Measurements from ENCODE around the gene FNBP1L. TPM values are rescaled to one million over a fixed set of nuclear protein-coding genes. Genes with fewer than 3 reads are reported as not detected.

Gene FNBP1L
- 25.7 and 29.7 TPM in 2 replicates for total RNA-seq

DNA sequence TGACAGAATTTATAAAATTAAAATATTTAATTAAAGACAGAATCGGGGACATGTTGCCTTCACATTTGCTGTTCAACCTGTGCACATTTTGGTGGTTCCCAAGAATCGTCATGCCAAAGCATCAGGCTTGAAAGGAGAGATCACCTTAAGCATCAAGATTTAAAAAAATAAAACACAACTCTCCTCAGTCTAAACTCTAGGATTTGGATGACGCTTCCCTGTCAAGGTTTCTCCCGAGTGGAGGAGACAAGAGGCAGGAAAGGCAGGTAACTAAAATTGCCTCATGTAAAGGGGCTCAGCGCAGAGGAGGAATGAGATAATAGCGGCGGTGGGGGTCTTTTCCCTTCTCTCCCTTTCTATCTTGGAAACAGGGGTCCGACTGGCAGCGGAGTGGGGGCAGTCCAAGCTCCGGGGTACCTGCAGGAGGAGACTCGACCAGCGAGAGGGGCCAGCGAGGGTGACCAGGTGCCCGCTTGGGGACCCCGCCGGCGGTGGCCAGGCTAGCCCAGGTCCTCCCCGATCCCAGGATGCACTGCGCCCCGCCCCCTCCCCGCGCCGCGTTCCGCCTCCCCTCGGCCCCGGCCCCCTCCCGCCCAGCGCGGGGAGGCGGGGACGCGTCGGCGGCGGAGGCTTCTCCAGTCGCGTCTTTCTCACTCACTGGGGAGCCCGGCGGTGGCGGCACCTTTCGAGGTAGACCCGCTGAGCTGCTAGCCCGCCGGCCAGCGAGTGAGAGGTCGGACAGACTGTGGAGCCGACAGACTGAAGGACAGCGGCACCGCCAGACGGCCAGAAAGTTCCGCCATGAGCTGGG, at the start of gene FNBP1L:
Gene FNBP1L (plus strand): TSS at position 638 of the 811 bp plus-strand sequence. CDS start 164 bp downstream, at position 802.
- peak within 1 kb of the TSS; percentile 97 for H3K4me3 ChIP-seq (ENCODE audit: low read depth, low read length)
- no peak for TF ChIP-seq CTCF (IDR thresholded peaks at IDR 0.05; ENCODE audit: insufficient read depth, low read length, severe bottlenecking)
- no peak for FAIRE-seq
- DNase-seq (ENCODE audit: low read depth): peak; percentile 41
- H3K36me3 ChIP-seq (ENCODE audit: control insufficient read depth, insufficient read depth, low read length): no peaks in the 10 kb centered on the region
- H3K27me3 ChIP-seq (ENCODE audit: control insufficient read depth, insufficient read depth, low read length): no peaks in the 10 kb centered on the region

DNA sequence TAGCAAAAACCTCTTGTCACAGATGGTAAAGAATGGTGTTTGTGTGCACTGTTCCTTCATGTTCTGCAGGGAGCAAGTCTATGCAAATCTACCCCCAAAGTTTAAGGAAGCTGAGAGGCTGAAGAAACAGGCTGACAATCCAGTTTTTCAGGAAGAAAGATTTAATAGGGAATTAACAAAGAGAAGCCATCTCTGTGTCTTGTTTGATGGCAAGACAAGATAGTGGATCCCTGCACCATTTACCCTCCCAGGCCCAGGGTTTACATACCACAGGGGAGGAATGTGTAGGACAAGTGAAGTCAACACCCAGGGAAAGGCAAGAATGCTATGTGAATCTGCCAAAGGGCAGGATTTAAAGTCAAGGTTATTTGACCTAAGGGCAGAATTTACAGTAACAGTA, 48.1 kb upstream of the FNBP1L start:
- no peak overlapping the region for H3K4me3 ChIP-seq (ENCODE audit: low read depth, low read length)
- DNase-seq (ENCODE audit: low read depth): peak; percentile 36
- no peaks in the 10 kb centered on the region for H3K27me3 ChIP-seq (ENCODE audit: control insufficient read depth, insufficient read depth, low read length)
- FAIRE-seq: no peak
- no peak for TF ChIP-seq CTCF (IDR thresholded peaks at IDR 0.05; ENCODE audit: insufficient read depth, low read length, severe bottlenecking)
- H3K36me3 ChIP-seq (ENCODE audit: control insufficient read depth, insufficient read depth, low read length): no peaks in the 10 kb centered on the region

GRCh38 chr1:93408203-93408602, 39.7 kb upstream of the FNBP1L start:
- DNase-seq (ENCODE audit: low read depth): no peak
- no peaks in the 10 kb centered on the region for H3K27me3 ChIP-seq (ENCODE audit: control insufficient read depth, insufficient read depth, low read length)
- TF ChIP-seq CTCF (IDR thresholded peaks at IDR 0.05; ENCODE audit: insufficient read depth, low read length, severe bottlenecking): no peak
- H3K36me3 ChIP-seq (ENCODE audit: control insufficient read depth, insufficient read depth, low read length): no peaks in the 10 kb centered on the region
- H3K4me3 ChIP-seq (ENCODE audit: low read depth, low read length): no peak overlapping the region
- no peak for FAIRE-seq

DNA sequence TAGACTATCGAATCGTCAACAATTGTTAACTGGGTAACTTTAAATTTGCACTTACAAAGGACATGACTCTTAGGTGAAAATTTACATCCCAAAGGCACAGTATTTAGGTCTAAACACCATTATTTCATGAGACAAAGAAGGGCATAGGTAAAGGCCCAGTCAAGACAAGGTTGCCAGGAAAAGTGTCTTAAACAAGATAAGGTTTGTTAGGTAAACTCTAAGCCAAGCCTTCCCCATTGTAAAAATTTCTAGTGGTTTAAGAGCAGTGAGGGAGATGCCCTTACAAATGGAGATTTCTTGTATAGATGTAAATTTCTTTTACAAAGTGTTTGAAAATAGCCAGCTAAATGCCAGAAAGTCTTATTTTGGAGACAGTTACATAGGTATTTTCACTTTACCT, 36.9 kb upstream of the FNBP1L start:
- Histone ChIP-seq H3K36me3 (ENCODE audit: control insufficient read depth, insufficient read depth, low read length) (no peaks in the 10 kb centered on the region), H3K4me3 (ENCODE audit: low read depth, low read length) (no peak overlapping the region), H3K27me3 (ENCODE audit: control insufficient read depth, insufficient read depth, low read length) (no peaks in the 10 kb centered on the region)
- no peak for FAIRE-seq
- TF ChIP-seq CTCF (IDR thresholded peaks at IDR 0.05; ENCODE audit: insufficient read depth, low read length, severe bottlenecking): no peak
- no peak for DNase-seq (ENCODE audit: low read depth)

DNA sequence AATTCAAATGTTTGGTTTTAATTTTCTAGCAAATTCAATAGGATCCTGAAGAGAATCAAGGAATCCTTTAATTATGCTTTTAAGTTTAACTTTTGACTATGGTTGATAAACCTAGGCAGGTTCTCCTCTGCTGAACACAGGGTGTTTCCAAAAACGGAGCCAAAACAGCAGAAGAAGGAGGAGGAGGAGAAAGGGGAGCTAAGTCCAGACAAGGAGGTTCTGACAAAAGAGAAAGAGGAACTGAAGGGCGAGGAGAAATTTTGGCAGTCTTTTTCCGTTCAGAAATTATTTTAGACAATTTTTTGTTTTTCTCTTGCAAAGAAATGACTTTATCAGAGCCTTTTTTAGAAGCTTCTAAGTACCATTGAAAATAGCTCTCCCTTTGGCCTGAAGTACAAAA, 33.2 kb upstream of the FNBP1L start:
- DNase-seq (ENCODE audit: low read depth) (no peak), FAIRE-seq (no peak)
- Histone ChIP-seq H3K27me3 (ENCODE audit: control insufficient read depth, insufficient read depth, low read length) (no peaks in the 10 kb centered on the region), H3K4me3 (ENCODE audit: low read depth, low read length) (no peak overlapping the region), H3K36me3 (ENCODE audit: control insufficient read depth, insufficient read depth, low read length) (no peaks in the 10 kb centered on the region)
- TF ChIP-seq CTCF (IDR thresholded peaks at IDR 0.05; ENCODE audit: insufficient read depth, low read length, severe bottlenecking): no peak

DNA sequence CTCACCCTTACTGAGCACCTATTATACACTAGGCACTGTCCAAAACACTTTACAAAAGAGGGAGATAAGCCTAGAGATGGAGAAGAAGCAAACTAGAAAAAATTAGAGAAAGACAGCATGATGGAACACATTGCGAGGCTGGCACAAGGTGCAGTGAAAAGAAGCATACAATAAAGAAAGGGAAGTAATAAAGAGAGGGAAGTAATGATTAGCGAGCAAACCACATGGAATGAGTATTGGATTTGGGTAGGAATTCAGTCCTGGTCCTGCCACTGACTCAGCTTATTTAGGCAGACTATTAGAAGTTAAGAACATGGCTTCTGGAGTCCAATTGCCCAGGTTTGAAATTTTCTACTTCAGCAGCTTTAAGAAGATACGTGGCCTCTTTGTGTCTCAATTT, 32.6 kb upstream of the FNBP1L start:
- Histone ChIP-seq H3K36me3 (ENCODE audit: control insufficient read depth, insufficient read depth, low read length) (no peaks in the 10 kb centered on the region), H3K4me3 (ENCODE audit: low read depth, low read length) (no peak overlapping the region), H3K27me3 (ENCODE audit: control insufficient read depth, insufficient read depth, low read length) (no peaks in the 10 kb centered on the region)
- TF ChIP-seq CTCF (IDR thresholded peaks at IDR 0.05; ENCODE audit: insufficient read depth, low read length, severe bottlenecking): no peak
- DNase-seq (ENCODE audit: low read depth): no peak
- no peak for FAIRE-seq
